GM18861 (cell line): ENCODE results near the gene FAM53A.
"Not testable (repeated sequence)": the region's sequence is repeated elsewhere in the genome, so short reads cannot be mapped to it uniquely, and the experiment has no call there.

Experiments used
- ATAC-seq: cut with Tn5 transposase; IDR thresholded peaks from one replicate; pipeline ENCODE4 v1.9.1; 2021; ENCODE audit not compliant: unreplicated experiment

Gene FAM53A

DNA sequence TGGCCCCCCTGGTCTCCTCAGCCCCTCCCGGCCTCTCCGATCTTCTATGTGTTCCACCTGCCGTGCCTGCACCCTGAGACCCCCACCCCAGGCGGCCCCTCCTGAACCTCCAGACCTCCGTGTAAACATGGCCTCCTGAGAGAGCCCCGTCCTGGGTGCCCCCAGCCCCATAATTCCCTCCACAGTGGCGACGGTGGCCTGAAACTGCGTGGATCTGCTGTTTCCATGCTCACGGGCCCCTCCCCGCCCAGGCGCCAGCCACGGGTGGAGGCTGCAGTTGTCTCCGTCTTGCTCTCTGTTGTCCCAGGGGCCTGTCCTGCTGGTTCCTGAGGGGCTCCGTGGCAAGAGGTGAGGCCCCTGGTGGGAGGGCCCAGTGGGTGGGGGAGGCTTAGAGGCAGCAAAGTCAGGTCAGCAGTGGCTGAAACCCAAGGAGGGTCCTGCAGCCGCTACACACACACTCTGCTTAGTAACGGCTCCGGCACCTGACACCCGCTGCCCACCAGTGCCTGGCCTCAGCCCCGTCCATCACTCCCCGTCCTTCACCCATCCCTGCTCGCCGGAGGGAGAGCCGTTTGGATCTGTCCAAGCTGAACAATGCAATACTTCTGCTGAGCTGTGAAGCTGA, 75.8 kb downstream of the FAM53A start:
- ATAC-seq: no peak

DNA sequence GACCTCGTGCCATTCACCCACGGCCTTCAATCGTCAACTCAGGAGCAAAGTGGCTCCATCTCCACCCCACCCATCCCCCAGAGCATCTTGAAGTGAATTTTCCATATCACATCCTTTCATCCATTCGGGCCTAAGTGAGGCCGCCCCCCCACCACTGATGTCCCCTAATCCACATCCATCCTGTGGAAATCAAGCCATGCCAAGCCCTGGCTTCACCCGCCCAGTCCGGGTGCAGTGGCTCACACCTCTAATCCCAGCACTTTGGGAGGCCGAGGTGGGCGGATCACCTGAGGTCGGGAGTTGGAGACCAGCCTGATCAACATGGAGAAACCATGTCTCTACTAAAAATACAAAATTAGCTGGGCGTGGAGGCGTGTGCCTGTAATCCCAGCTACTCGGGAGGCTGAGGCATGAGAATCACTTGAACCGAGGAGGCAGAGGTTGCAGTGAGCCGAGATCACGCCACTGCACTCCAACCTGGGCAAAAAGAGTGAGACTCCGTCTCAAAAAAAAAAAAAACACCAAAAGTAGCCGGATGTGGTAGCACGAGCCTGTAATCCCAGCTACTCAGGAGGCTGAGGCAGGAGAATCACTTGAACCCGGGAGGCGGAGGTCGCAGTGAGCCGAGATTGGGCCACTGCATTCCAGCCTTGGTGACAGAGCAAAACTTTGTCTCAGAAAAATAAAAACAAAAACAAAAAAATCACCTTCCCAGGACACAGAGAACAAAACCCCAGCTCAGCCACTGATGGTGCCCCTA, 76.5 kb downstream of the FAM53A start:
- not testable (repeated sequence) for ATAC-seq

DNA sequence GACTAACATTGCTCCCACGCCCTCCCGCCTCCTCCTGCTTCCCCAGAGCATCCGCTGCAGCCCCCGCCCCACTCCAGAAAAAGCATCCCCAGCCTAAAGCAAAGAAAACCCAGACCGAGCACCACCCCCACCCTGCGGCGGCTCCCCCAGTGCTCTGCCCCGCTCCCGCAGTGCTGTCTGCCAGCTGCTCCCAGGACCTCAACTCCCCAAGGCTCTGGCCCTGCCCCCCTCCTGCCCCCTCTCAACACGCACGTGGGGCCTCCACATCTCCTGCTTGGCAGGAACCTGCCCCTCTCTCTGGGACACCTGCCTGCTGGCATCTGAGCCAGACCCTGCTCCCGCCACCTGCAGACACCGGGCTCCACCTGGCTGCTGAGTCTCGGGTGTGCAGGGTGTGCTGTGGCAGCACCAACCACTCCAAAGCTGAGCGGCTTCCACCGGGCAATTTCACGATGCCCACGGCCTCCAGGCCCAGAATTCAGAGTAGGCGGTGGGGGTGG, 79.4 kb downstream of the FAM53A start:
- no peak for ATAC-seq

DNA sequence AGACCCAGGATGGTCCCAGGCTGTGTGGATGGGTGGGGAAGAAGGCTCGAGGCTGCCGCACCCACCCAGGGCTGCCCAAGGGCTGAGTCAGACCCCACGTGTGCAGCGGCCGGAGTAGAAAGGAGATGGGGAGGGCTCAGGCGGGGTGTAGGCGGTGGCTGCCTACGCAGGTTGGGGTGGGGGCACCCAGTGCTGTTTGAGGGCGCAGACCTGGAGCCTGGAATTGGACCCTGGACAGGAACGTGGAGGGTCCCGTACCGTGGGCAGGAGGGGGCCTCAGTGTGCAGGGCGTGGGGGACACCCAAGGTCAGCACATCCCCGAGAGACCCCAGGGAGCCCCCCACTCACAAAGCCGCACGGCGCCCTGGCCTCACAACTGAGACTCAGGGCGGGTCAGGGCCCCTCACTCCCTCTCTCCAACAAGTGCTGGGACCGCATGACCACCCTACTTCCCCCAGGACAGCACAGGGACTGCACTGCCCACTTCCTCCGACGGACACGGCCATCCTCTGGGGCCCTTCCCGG, 79.9 kb downstream of the FAM53A start:
- no peak for ATAC-seq

DNA sequence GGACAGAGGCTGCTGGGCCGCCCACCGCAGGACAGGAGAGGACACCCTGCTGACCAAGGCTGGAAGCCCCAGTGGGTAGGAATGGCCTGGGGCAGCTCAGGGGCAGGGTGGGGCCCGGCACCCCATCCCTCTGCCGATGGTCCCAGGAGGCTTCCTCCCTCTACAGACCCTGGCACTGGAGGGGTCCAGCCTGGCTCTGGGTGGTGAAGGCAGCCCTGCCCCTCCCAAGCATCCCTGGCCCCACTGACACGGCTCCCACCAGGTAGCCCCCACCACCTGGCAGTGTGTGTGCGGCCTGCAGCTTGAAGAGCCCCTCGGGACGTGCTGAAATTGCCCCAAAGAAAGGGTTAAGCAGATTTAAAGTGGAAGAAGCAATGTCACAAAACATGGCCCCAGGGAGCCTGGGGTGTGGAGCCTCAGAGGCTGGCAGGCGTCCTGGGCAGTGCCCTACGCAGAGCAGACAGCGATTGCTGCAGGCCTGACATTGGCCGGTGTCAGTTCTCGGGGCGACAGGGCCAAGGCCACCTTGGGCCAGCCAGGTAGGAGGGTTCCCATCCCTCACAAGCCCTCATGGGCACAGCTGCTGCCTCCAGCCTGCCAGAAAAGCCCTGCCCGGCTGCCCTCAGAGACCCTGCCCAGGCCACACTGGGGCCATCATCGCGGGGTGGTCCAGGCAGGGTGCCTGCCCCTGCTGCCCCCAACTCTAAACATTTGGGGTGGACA, 80.5 kb downstream of the FAM53A start:
- no peak for ATAC-seq

DNA sequence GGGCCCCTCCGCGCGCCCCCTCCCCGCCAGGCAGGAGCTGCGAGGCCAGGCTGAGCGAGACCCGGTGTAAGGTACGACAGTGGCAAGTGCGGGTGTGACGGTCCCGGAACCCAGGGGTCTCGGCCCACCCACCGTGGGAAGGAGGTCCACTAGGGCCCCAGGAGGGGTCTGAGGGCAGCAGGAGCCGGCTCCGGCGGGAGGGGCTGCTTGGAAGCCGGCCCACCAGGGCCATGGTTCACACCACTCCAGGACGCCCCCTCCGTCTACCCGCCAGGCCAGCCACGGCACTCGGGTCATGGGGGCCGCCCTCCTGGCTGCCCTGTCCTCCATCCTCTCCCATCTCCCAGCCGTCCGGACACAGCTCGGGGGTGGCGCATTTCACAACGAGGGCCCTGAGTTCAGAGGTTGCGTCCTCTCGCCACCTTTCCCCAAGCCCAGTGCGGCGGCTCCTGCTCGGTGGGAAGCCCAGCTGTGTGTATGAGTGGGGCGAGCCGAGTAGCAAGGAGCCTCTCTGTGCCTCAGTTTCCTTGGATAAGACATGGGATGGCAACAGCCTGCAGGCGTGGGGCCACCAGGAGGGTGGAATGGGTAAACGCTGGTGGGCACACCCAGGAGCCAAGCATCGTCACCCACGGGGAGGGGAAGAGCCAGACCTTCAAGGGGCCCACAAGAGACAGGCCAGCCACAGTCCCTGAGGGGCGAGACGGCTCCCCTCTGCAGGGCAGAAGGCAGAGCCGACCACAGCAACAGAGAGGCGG, 81.3 kb downstream of the FAM53A start:
- ATAC-seq: no peak

DNA sequence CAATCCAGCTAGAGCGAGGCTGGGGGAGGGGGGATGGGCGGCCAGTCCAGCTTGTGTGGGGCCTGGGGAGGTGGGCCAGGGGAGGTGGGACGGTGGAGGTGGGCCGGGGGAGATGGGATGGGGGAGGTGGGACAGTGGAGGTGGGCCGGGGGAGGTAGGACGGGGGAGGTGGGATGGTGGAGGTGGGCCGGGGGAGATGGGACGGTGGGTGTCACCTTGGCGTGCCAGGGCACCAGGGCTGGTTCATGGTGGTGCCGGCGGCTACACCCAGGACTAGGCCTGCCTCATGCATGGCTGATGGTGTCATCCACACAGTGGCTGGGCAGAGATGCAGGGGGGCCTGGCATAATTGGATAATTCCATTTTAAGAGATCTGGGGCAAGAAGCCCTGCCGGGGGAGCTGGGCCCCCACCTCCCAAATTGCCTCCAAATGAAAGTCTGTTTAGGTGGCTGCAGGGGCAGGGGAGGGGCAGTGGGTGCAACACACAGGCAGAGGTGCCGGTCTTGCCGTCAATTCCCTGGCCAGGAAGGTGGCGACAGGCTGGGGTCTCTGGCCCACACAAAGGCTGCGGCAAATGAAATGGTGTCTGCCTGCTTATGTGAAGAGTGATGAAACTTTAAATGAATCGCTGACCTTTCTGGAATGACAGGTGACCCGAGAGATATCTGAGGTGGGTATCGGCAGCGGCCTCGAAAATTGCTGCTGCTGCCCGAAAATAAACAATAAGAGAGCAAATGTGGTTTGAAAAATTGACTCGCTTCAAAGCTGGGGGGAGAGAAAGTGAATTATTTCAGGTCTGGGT, 82.1 kb downstream of the FAM53A start:
- ATAC-seq: no peak

DNA sequence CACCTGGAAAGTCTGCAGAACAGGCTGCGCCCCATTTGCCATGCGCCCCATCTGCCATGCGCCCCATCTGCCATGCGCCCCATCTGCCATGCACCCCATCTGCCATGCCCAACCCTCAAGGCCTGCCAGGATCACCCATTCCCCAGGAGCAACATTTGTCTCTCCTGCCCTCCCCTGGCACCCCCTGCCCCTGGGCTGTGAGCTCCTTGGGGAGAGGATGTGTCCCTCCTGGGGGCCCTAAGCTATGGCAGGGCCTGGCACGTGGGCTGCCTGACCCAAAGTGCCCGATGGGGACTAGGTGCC, 82.6 kb downstream of the FAM53A start:
- ATAC-seq: no peak

DNA sequence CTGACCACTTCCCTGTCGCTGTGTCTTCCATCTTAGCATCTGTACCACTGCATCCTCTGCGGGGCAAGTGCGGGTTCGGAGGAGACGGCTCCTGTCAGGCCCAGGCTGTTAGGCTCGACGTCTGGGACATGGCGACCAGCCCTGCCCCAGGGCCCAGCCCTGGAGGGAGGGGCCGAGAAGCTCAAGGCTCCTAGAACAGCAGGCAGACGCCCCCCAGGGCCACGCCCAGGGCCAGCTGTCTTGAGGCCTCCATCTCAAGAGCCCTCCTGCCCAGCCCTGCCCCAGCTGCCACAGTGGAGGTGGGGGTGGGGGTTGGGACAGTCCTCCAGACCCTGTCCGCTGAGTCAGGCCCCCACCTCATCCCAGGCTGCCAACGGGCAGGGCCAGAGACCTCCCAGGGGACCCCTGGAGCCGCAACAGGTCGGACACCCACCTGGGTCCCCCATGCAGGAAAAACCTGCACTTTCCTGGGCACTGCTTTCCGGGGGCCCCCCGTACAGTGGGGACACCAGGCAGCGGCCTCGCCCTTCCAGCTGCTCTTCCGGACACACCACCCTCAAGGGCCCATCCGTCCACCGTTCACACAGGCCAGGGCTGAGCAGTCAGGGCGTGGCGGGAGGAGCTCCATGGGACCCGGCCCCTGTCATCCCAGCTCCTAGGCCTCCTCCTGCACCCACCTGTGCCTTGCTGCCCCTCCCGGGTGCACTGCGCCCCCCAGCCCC, 83.1 kb downstream of the FAM53A start:
- no peak for ATAC-seq

DNA sequence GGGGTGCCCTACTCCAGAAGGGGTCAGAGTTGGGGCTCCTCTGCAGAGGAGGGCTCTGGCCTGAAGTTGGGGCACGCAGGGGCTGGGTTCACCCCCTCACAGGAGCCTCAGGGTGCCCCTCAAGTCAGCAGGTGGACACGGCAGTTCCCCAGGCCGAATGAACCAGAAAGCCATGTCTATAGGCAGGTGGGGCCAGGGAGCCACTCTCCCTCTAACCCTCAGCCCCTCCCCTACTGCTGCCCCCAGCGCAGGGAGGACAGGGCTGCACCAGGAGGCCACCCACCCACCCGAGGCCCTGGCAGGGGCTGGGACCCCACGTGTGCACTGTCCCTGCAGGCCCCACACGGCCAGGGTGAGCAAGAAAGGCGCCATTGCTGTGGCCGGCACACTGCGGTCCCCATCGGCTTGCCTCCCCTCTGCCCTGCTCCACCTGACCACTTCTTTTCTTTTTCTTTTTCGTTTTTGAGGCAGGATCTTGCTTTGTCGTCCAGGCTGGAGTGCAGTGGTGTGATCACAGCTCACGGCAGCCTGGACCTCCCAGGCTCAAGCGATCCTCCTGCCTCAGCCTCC, 83.8 kb downstream of the FAM53A start:
- ATAC-seq: no peak

DNA sequence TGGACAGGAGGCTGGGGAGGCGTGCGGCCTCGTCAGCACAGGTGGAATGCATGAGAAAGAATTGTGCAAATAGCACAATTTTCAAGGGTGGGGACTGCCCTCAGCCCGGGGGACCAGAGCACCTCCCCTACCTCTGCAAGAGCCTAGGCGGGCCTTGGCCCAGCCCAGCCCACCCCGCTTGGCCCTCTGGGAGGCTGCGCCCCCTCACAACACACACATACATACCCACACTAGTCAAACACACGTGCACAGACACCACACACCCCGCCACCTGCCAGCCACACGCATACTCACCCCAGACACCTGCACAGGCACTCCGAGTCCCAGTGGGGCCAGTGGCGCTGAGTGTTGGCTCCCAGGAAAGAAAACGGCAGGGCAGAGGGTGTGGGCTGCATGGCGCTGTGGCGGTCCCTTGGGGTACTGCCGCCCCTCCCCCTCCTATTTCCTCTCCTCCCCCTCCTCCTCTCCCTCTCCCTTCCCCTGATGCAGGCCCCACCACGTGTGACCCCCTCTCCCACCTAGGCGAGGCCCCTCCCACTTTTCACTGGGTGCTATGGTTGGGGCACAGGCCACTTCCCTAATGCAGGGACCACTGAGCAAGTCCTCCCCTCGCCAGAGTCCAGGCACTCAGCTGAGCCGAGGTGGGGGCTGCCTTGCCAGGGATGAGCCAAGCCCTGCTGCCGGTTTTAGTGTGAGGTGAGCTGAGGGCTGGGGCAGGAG, 84.5 kb downstream of the FAM53A start:
- no peak for ATAC-seq

DNA sequence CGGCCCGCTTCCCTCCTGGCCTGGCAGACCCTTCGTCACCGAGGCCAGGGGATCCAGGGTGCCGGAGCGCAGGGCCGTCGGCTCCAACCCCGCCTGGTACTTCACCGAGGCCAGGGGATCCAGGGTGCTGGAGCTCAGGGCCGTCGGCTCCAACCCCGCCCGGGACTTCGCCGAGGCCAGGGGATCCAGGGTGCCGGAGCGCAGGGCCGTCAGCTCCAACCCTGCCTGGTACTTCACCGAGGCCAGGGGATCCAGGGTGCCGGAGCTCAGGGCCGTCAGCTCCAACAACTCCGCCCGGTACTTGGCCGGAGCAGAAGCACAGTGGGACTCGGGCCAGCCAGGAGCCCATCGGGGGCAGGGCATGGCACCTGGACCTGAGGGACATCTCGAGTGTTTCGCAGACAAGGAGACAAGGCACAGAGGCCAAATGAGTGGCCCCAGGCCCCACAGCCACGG, 85.1 kb downstream of the FAM53A start:
- ATAC-seq: no peak

DNA sequence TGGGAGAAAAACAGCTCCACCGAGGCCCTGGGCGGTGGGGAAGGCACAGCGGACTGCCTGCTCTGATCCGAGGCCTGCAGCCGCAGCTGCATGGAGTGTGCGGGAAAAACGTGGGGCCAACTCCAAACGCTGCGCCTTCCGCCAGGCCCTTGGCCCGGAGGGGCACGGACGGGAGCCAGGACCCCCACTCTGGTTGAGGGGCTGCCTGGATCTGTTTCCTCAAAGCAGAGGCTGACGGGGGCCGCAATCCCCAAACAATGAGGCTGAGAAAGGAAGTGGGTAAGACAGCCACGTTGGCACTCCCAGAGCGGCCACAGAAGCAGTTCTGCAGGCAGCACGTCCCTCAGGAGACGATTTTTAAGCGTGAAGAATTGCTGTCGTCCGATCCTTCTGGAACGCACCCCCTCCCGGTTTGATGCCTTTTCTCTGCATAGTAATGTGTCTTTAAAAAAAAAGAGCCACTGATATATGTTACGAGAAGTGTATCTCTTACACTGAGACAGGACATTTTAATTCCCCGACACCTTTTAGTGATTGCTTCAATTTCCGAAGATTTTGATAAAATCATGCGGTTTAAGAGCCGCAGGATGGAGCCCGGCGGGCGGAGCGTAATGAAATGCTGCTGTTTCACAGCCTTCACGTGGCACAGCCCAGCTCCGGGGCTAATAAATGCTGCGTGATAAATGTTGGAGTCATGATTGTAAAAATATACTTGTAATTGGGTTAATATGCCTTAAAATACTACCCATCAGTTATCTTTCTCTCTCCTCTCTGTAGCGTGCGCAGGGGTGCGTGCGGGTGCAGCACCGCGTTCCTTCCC, 85.7 kb downstream of the FAM53A start:
- no peak for ATAC-seq

DNA sequence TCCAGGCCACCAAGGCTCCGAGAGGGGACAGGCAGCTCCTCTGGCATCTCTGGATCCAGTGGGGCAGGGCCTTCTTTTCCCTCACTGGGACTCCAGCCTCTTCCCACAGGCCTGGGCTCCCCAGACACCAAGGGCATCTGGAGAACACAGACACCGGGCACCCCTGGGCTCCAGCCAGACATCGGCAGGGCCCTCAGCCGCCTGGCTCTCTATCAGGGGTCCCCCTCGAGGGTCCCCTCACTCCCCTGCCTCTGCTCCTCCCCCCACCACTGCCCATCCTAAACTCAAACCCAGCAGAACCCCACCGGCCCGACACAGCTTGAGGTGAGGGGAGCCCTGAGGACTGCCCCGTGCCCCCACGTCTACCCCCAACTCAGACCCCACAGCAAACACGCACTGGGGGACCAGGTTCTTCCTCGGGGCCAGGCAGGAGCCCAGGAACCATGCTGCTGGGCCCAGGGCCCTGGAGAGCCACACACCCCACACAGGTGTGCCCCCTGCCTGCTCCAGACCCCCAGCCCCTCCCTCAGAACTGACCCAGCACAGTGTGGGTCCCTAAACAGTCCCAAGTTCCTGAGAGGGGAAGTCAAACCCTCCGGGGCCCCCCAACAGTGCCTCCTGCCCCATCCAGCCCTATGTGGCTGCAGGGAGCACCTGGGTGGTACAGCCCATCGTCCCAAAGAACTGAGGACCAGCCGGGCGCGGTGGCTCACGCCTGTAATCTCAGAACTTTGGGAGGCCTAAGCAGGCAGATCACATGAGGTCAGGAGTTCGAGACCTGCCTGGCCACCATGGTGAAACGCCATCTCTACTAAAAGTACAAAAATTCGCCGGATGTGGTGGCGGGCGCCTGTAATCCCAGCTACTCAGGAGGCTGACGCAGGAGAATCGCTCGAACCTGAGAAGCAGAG, 86.8 kb downstream of the FAM53A start:
- no peak for ATAC-seq

DNA sequence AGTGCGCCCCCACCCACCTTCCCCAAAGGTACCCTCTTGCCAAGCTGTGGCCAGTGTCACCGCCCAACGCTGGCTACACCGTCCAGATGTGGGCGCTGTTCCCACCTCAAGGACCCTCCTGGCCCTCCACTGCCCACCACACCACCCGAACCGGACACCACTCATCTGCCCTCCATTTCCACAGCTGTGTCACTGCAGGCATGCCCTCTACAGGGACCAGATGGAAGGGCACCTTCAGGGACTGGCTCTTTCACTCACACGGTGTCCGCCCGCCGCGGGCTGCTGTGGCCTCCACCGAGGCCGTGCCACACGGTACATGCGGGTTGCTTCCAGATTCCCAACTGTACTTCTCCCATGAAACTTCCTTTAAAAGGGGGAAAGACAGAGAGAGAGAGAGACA, 87.7 kb downstream of the FAM53A start:
- no peak for ATAC-seq

DNA sequence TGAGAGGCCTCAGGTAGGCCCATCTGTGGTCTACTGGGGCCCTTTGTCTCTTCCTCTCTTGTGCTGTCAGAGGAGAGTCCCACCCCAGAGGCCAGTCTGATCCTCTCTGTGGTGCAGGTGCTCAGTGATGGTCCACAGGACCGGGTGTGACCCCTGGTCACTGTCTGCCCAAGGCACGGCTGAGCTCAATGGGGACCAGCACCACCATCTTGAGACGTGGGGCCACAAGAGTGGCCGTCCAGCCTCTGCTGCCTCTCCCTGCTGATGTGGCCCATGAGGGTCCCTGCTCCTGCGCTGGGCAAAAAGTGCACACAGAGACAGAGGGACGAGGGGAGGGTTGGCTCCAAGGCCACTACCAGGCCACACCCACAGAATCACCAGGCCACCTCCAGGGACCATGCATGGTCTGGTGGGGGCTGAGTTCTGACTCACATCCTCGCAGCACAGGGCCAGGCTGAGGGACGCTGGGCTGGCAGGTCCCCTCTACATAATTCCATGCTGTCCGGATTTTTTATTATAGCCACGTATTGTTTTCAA, 88.3 kb downstream of the FAM53A start:
- no peak for ATAC-seq
